GM19025 (cell line): ENCODE data around the gene LFNG.

Experiments
- ATAC-seq: cut with Tn5 transposase; IDR thresholded peaks from one replicate; pipeline ENCODE4 v1.9.1; 2021; ENCODE audit warnings: mild to moderate bottlenecking, low read depth, moderate library complexity; ENCODE audit not compliant: unreplicated experiment

LFNG gene

DNA sequence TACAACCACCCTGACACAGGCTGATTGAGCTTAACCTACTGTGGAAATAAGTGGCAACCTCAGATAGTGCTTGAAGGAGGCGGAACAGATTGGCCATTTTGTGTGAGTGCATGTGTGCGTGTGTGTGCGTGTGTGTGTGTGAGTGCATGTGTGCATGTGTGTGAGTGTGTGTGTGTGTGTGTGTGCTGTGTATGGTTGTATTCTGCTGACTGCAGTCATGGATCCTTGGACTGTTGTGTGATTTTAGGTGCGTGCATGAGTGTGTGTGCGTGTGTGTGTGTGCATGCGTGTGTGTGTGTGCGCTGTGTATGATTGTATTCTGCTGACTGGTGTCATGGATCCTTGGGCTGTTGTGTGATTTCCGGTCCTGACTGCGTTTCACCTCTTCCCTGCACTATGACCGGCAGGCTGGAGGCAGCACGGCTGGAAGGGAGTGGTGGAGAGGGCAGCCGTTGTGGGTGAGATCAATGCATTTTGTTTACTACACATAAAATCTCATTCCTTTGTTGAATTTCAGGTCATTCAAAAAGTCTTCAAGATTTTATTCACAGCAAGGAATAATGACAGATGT is 45.5 kb downstream of the LFNG start:
- no peak for ATAC-seq

DNA sequence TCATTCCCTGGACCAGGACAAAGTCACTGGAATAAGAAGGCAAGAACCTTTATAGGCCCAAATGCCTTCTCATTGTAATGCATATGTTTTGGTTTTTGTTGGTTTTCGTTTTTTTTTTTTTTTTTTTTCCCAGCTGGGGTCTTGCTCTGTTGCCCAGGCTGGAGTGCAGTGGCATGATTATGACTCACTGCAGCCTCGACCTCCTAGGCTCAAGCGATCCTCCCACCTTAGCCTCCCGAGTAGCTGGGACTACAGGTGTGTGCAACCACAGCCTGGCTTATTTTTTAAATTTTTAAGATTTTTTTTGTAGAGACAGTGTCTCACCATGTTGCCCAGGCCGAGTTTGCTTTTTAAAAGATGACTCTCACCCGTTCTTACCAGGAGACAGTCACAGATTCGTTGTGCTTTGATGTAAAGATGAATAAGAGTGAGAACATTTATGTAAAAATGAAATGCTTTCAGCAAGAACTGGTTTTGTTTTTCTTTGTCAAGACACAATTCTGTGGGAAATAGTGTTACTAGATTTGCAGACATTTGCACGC is 46.8 kb downstream of the LFNG start:
- ATAC-seq, result no peak

DNA sequence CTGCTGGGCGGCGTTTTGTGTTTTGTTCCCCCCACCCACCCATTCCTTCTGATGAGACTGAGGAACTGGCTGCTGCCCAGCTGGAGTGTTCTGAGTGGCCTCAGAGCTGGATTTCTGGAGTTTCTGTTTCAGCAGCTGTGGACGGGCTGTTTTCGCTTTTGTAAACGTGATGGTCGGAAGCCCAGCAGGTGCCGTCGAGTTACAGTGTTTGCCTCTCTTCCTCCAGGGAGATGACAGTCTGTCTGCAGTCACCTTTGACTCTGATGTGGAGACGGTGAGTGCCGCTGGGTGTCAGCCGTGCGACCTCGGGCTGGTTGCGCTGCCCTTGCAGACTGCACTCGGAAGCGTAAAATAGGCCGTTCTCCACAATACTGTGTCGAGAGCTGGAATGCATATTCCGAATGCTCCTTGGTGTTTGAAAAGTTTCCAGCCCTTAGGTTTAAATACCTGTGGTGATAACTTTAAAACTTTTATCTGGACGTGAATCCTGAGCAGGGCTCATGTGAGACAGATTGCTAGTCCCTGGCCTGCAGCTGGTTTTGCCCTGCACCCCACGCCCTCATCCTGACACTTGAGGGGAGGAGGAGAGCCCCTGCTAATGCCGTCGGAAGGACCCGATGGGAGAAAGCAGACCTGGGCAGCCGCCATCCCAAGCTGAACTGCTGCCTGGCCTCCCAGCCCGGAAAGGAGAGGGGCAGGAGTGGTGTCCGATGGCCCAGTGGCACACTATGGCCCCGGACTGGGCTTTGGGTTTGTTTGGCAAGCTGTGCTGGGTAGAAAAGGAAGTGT is 47.5 kb downstream of the LFNG start:
- ATAC-seq, result peak; percentile 88

DNA sequence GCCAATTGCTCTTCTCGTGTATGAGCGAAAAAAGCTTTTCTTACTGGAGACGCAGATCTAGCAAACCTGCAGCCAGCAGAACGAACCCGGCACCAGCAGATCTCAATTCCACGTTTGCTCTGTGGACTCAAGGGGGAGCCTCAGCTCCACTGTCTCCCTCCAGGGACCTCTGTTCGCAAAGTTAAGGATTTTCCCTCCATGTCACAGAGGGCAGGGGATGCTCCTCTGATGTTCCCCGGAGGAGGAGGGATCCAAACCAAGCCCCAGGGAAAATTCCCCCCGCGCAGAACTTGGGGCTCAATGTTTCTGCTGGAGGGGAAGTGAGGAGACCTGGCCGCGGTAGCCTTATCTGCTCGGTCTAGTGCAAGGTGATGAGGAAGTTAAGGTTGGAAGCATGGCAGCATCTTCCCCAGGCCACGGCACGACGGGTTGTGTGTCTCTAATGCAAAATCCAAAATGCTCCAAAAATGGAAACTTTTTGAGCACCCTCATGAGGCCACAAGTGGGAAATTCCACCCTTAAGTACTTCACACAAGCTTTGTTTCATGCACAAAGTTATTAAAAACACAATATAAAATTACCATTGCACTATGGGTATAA is 48.2 kb downstream of the LFNG start:
- ATAC-seq, result no peak

- ATAC-seq, result no peak
These were observed 49.1 kb downstream of the LFNG start for GRCh38 chr7:2568521-2569223.

DNA sequence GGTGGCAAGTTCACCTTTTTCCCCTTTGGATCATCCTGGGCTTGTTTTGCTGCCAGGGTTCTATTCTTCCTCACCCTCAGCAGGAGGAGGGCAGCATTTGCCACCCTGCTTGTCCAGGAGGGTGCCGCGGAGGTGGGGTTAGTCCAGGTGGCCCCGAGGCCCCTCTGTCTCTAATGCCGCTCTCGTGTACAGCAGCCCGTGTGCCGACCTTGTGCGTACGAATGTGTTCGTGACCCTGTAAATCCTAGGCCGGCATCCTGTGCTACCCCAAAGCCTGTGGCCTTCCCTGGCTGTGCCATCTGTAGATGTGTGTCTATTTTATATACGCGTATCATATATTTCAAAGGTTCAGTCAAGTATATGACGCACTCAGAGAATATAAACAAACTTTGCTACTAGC is 49.8 kb downstream of the LFNG start:
- ATAC-seq, result no peak

GRCh38 chr7:2570021-2570420 is 50.4 kb downstream of the LFNG start:
- ATAC-seq, result no peak

- ATAC-seq, result no peak
These were observed 51.8 kb downstream of the LFNG start for GRCh38 chr7:2571409-2571808.

DNA sequence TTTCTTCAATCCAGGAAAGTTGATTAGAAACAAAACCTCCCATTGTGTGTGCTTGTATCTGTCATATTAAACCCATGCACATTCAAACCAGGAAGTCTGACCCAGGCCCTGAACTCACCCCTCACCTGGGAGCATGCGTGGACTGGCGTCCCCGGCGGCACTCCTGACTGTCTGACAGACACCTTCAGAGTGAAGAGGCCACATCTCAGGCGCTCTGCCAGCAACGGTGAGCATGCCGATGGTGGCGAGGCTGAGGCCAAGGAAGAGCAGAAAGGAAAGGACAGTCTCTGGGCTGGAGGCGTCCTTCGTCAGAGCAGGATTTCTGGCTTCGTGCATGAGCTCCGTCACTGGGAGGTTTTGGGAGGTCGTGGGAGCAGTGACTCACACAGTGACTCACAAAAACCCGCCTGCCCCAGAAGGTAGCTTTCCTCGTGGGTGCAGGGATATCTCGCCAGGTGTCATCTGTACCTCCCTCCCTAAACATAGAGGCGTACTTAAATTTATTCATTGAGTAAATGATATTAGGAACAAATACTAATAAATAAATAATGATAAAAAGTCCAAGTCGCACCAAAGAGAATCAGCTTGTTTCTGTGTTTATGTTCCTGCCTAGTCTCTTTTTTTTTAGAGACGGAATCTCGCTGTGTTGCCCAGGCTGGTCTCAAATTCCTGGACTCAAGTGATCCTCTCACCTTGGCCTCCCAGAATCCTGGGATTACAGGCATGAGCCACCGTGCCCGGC is 52.7 kb downstream of the LFNG start:
- ATAC-seq, result no peak

- ATAC-seq, result no peak
These were observed 54.2 kb downstream of the LFNG start for GRCh38 chr7:2573761-2574160.

- ATAC-seq, result no peak
These were observed 55.6 kb downstream of the LFNG start for GRCh38 chr7:2575046-2575732.

- no peak for ATAC-seq
These were observed 56.3 kb downstream of the LFNG start for GRCh38 chr7:2575733-2576340.

DNA sequence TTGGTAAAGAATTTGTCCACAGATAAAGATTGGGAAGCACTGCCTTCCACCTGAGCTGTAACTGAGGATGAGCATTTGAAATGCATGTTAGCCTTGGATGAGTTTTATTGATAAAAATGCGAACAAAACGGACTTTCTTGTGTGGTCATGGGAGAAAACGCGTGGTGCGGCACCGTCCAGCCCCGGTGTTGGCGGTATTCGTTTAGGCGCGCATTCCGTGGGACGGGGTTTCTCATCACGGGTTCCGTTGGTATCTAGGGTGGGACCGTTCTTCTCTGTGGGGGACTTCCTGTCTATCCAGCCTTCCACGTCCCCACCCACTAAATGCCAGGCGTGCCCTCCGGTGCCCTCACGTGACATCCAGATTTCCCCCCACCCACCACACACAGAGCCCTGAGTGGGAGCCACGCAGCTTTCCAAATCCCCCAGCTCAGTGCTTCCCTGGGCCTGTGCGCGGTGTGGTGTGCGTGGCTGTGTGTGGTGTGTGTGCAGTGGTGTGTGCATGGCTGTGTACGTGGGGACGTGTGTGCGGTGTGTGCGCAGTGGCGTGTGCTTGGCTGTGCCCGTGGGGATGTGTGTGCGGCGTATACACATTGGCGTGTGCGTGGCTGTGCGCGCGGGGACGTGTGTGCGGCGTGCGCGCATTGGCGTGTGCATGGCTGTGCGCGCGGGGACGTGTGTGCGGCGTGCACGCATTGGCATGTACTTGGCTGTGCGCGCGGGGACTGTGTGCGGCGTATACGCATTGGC is 57.3 kb downstream of the LFNG start:
- ATAC-seq, result no peak
